Activated naive CD8-positive, alpha-beta T cell treated with anti-CD3 and anti-CD28 coated beads, Interleukin-2, amount 10 ng/mL, durations not matched to agents 7 days and 5 days (primary cell): ENCODE results near the gene CD320. TPM values are rescaled to one million over a fixed set of nuclear protein-coding genes. Genes with fewer than 3 reads are reported as not detected.
A peak's percentile ranks its signal among the peaks of the same experiment; 100 is the strongest.

Experiments used
- ATAC-seq: fragments of 150-1000 bp; cut with Tn5 transposase; one replicate; pipeline ENCODE4 v1.10.0; 2021; ENCODE audit warnings: low read depth, moderate library complexity
- POLR2A ChIA-PET: fragments of 350-600 bp; sonication (Branson Sonifier 250); formaldehyde crosslinking; loops from one replicate; lab custom pipeline; 2021; ENCODE audit warnings: antibody characterized with exemption; lab: Charles Lee
- DNase-seq: peaks from one replicate; pipeline ENCODE4 v3.0.0; 2021
- H3K27ac Mint-ChIP-seq: one replicate; pipeline ENCODE4 v1.8.0; 2022; ENCODE audit warnings: mild to moderate bottlenecking, mixed read lengths
- H3K27me3 Mint-ChIP-seq: one replicate; pipeline ENCODE4 v1.8.0; 2022; ENCODE audit warnings: mild to moderate bottlenecking, moderate library complexity, mixed read lengths
- H3K36me3 Mint-ChIP-seq: one replicate; pipeline ENCODE4 v1.8.0; 2021; ENCODE audit warnings: mild to moderate bottlenecking, mixed read lengths
- H3K4me1 Mint-ChIP-seq: one replicate; pipeline ENCODE4 v1.8.0; 2021; ENCODE audit warnings: mixed read lengths
- H3K4me3 Mint-ChIP-seq: one replicate; pipeline ENCODE4 v1.8.0; 2022; ENCODE audit warnings: mild to moderate bottlenecking, moderate library complexity, mixed read lengths
- H3K9me3 Mint-ChIP-seq: one replicate; pipeline ENCODE4 v1.8.0; 2021; ENCODE audit warnings: mixed read lengths
- total RNA-seq, 2 experiments: library from RNA; stranded (reverse); gene quantifications; one replicate each; pipeline ENCODE4 v1.2.3, GENCODE V29; 2021

The CD320 gene
- total RNA-seq, 2 experiments from 2014 or later = 36.1 to 38.4 TPM

DNA sequence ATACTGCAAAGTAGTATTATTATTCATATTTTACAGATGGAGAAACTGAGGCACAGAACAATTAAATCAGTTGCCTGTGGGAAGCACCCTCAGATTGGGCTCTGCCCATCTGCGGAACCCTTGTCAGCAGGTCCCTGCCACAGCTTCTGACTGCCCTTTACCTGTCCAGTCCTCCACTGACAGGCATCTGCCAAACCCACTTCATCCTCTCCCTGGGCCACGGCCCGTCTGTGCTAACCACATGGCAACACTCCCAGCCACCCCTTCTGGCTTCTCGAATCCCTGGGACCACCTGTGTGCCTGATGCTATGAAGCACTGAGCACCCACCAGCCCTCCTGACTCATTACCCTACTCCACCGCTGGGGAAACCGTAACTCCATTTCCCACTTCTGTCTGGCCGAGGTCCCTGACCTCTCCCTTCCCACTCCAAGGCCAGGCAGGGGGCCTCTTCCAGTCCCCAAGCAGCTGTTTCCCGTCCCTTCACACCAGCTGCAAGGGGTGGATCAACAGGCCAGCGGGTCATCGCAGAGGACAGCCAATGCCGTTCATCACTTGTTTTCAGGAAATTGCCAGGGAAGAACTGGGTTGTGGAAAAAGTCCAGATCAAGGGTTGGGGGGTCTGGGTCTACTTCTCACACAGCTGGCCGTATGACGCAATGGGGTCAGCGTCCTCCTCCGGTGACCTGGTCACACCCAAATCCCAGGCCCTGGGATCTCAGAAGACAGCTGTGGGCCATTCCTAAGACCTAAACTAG, 32.4 kb upstream of the CD320 start:
- no peak overlapping the region for H3K4me3 Mint-ChIP-seq
- H3K4me1 Mint-ChIP-seq = peaks cover 20% of the 10 kb centered on the region
- no peak overlapping the region for H3K27ac Mint-ChIP-seq

GRCh38 chr19:8338835-8339234, 30.7 kb upstream of the CD320 start:
- ATAC-seq (no peak), DNase-seq (no peak)
- H3K27me3 Mint-ChIP-seq = peaks cover 58% of the 10 kb centered on the region
- peaks cover 2% of the 10 kb centered on the region for H3K36me3 Mint-ChIP-seq
- peaks cover 18% of the 10 kb centered on the region for H3K4me1 Mint-ChIP-seq
- POLR2A ChIA-PET = no interaction called here
- no peaks in the 10 kb centered on the region for H3K9me3 Mint-ChIP-seq
- H3K27ac Mint-ChIP-seq = no peak overlapping the region
- no peak overlapping the region for H3K4me3 Mint-ChIP-seq

More for the DNA sequence above, 32.4 kb upstream of the CD320 start:
- POLR2A ChIA-PET = interaction anchor here (0.5 to 1.5 kb wide), 2 partner anchors 19 to 164 kb away, joined by 4 to 5 read pairs; partner anchors contain the start of genes NDUFA7 and RPS28
- H3K27me3 Mint-ChIP-seq = peaks cover 59% of the 10 kb centered on the region
- peaks cover 2% of the 10 kb centered on the region for H3K36me3 Mint-ChIP-seq
- ATAC-seq (no peak), DNase-seq (no peak)
- H3K9me3 Mint-ChIP-seq = no peaks in the 10 kb centered on the region

- Mint-ChIP-seq H3K4me3 (no peak overlapping the region), H3K36me3 (peaks cover 2% of the 10 kb centered on the region), H3K27ac (no peak overlapping the region), H3K9me3 (no peaks in the 10 kb centered on the region), H3K4me1 (peaks cover 14% of the 10 kb centered on the region), H3K27me3 (peaks cover 58% of the 10 kb centered on the region)
- POLR2A ChIA-PET = no interaction called here
- no peak for DNase-seq
- no peak for ATAC-seq
Measured at GRCh38 chr19:8337728-8338127, 29.6 kb upstream of the CD320 start.

DNA sequence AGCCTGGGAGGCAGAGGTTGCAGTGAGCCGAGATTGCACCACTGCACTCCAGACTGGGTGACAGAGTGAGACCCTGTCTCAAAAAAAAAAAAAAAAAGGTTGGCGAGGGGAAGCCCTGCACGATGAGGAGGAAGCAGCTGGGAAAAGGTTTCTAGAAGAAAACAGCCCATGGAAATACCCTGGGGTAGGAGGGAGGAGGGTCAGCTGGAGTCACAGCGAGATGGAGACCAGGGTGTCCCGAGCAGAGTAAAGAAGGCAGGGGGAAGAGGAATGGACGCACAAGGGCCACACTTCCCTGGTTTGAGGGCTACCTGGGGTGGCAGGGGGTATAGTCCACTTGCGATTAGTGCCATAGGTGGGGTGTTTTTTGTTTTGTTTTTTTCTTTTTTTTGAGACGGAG, 28.5 kb upstream of the CD320 start:
- Mint-ChIP-seq H3K27me3 (peaks cover 58% of the 10 kb centered on the region), H3K9me3 (no peaks in the 10 kb centered on the region), H3K36me3 (peaks cover 2% of the 10 kb centered on the region), H3K27ac (no peak overlapping the region), H3K4me1 (peaks cover 12% of the 10 kb centered on the region), H3K4me3 (peak overlapping the region; percentile 37)
- ATAC-seq (no peak), DNase-seq (no peak)
- POLR2A ChIA-PET = interaction anchor here (1.1 to 3.4 kb wide), 2 partner anchors 12 to 16 kb away, joined by 4 to 15 read pairs; partner anchors contain the start of genes NDUFA7 and RPS28

DNA sequence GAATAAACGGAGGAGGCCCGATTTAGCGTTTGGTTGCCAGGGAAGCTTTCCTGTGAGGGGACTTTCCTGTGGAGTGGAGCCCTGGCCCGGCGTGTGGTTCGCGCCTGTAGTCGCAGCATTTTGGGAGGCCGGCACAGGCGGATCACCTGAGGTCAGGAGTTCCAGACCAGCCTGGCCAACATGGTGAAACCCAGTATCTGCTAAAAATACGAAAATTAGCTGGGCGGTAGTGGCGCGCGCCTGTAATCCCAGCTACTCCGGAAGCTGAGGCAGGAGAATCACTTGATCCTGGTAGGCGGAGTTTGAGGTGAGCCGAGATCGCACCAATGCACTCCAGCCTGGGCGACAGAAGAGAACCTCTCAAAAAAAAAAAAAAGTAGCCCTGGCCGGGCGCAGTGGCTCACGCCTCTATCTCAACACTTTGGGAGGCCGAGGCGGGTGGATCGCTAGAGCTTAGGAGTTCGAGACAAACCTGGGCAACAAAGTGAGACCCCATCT, 28.0 kb upstream of the CD320 start:
- H3K27ac Mint-ChIP-seq = no peak overlapping the region
- ATAC-seq = no peak
- H3K4me1 Mint-ChIP-seq = peaks cover 12% of the 10 kb centered on the region
- DNase-seq = no peak
- peak overlapping the region; percentile 61 for H3K4me3 Mint-ChIP-seq
- H3K27me3 Mint-ChIP-seq = peaks cover 55% of the 10 kb centered on the region
- no peaks in the 10 kb centered on the region for H3K9me3 Mint-ChIP-seq
- peaks cover 2% of the 10 kb centered on the region for H3K36me3 Mint-ChIP-seq
- POLR2A ChIA-PET = interaction anchor here (1.0 to 3.4 kb wide), 3 partner anchors 11 to 29 kb away, joined by 3 to 15 read pairs (median 4); partner anchors contain the start of genes NDUFA7 and RPS28

DNA sequence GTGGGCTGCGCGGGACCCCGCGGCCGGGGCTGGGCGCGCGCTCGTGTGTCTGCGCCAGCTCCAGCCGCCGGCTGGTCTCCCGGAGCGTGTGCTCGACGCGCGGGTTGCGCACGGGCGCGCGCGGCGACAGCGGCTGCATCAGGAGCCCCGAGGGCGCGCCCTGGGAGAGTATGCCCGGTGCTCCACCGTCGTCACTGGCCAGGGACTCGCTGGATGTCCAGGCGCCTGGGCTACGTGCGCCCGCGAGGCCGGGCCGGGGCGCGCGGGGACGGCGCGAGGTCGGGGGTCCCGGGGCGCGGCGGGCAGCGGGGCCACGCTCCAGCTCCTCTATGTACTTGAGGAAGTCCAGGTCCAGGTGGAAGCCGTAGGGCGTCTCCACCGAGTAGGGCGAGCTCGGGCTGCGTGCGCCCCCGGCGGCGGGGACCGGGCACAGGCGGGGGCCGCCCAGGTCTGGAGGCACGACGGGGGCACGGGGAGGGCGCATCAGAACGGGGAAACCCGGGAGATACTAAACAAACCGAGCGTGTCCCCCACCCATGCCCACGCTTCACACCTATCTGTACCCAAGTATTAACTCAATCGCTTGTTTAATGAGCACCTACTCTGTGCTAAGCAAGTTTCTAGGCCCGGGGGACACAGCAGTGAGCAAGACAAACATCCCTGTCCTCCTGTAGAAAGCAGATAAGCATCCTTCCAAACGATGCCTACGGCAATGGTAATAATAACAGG, 27.3 kb upstream of the CD320 start:
- DNase-seq (peak; percentile 63), ATAC-seq (peak; percentile 59)
- peaks cover 10% of the 10 kb centered on the region for H3K4me1 Mint-ChIP-seq
- peaks cover 50% of the 10 kb centered on the region for H3K27me3 Mint-ChIP-seq
- no peak overlapping the region for H3K27ac Mint-ChIP-seq
- POLR2A ChIA-PET = interaction anchor here (0.6 to 3.4 kb wide), 7 partner anchors 8 to 28 kb away, joined by 3 to 15 read pairs (median 4); partner anchors contain the start of genes KANK3, NDUFA7 and RPS28
- H3K9me3 Mint-ChIP-seq = no peaks in the 10 kb centered on the region
- H3K4me3 Mint-ChIP-seq = peak overlapping the region; percentile 61
- H3K36me3 Mint-ChIP-seq = peaks cover 2% of the 10 kb centered on the region

GRCh38 chr19:8334458-8335342, 26.5 kb upstream of the CD320 start:
- Mint-ChIP-seq H3K36me3 (peaks cover 2% of the 10 kb centered on the region), H3K27me3 (peaks cover 44% of the 10 kb centered on the region), H3K27ac (no peak overlapping the region), H3K4me3 (peak overlapping the region; percentile 13), H3K4me1 (peaks cover 9% of the 10 kb centered on the region), H3K9me3 (no peaks in the 10 kb centered on the region)
- ATAC-seq = peak; percentile 55
- peak; percentile 75 for DNase-seq
- POLR2A ChIA-PET = interaction anchor here (0.6 to 3.4 kb wide), 6 partner anchors 9 to 27 kb away, joined by 3 to 15 read pairs (median 6); partner anchors contain the start of genes KANK3, NDUFA7 and RPS28

GRCh38 chr19:8333767-8334457, 25.8 kb upstream of the CD320 start:
- Mint-ChIP-seq H3K4me1 (peaks cover 9% of the 10 kb centered on the region), H3K27me3 (peaks cover 38% of the 10 kb centered on the region), H3K36me3 (peaks cover 2% of the 10 kb centered on the region), H3K9me3 (no peaks in the 10 kb centered on the region), H3K27ac (no peak overlapping the region), H3K4me3 (peak overlapping the region; percentile 13)
- POLR2A ChIA-PET = interaction anchor here (0.6 to 3.4 kb wide), 5 partner anchors 9 to 180 kb away, joined by 3 to 15 read pairs (median 8); partner anchors contain the start of genes KANK3, NDUFA7, RPS28 and ZNF414
- no peak for DNase-seq
- ATAC-seq = no peak

- Mint-ChIP-seq H3K4me3 (no peak overlapping the region), H3K27me3 (peaks cover 34% of the 10 kb centered on the region), H3K36me3 (peaks cover under 1% of the 10 kb centered on the region), H3K4me1 (peaks cover 9% of the 10 kb centered on the region), H3K27ac (no peak overlapping the region), H3K9me3 (no peaks in the 10 kb centered on the region)
- POLR2A ChIA-PET = interaction anchor here (0.6 to 2.3 kb wide), 2 partner anchors 12 to 181 kb away, joined by 3 to 8 read pairs; partner anchors contain the start of genes NDUFA7, RPS28 and ZNF414
- DNase-seq (no peak), ATAC-seq (no peak)
Measured at GRCh38 chr19:8332976-8333766, 25.0 kb upstream of the CD320 start.

GRCh38 chr19:8331263-8331845, 23.2 kb upstream of the CD320 start:
- Mint-ChIP-seq H3K9me3 (no peaks in the 10 kb centered on the region), H3K27ac (no peak overlapping the region), H3K4me1 (peaks cover 5% of the 10 kb centered on the region), H3K27me3 (peaks cover 19% of the 10 kb centered on the region), H3K4me3 (no peak overlapping the region), H3K36me3 (no peaks in the 10 kb centered on the region)
- DNase-seq = no peak
- POLR2A ChIA-PET = interaction anchor here (0.9 to 1.0 kb wide), 2 partner anchors 8 to 10 kb away, joined by 3 to 7 read pairs; partner anchors contain the start of genes NDUFA7 and RPS28
- no peak for ATAC-seq

- Mint-ChIP-seq H3K27ac (no peak overlapping the region), H3K9me3 (no peaks in the 10 kb centered on the region), H3K27me3 (peaks cover 10% of the 10 kb centered on the region), H3K4me3 (no peak overlapping the region), H3K36me3 (no peaks in the 10 kb centered on the region), H3K4me1 (no peaks in the 10 kb centered on the region)
- DNase-seq (no peak), ATAC-seq (no peak)
- POLR2A ChIA-PET = no interaction called here
Measured at GRCh38 chr19:8329996-8330395, 21.8 kb upstream of the CD320 start.
